Amygdala (tissue), 56 donors: ENCODE results near the gene PI4KB.
A peak's percentile ranks its signal among the peaks of the same experiment; 100 is the strongest.

Experiments
- DNase-seq, 56 donors: peaks; one replicate each; lab custom pipeline; 2025; lab: John Stamatoyannopoulos, UW

The PI4KB gene

GRCh38 chr1:151313501-151313900, 13.7 kb downstream of the PI4KB start:
- peak in 2 of 56 donors; percentile 12 to 27 for DNase-seq

- no peak for DNase-seq
Measured at GRCh38 chr1:151312826-151313225, 14.4 kb downstream of the PI4KB start.

- DNase-seq, result no peak
Measured at GRCh38 chr1:151312411-151312810, 14.8 kb downstream of the PI4KB start.

- DNase-seq, result peak in 26 of 56 donors; percentile 7 to 74 (median 36)
Measured at GRCh38 chr1:151311589-151312331, 15.5 kb downstream of the PI4KB start.

GRCh38 chr1:151311011-151311410, 16.2 kb downstream of the PI4KB start:
- DNase-seq, result no peak

- DNase-seq, result no peak
Measured at GRCh38 chr1:151309811-151310323, 17.3 kb downstream of the PI4KB start.

- peak in 37 of 56 donors; percentile 9 to 84 (median 43) for DNase-seq
Measured at GRCh38 chr1:151294742-151295462, 32.3 kb downstream of the PI4KB start.

GRCh38 chr1:151293093-151293492, 34.1 kb downstream of the PI4KB start:
- DNase-seq, result no peak

- DNase-seq, result peak in 1 of 56 donors; percentile 12
Measured at GRCh38 chr1:151292207-151293030, 34.8 kb downstream of the PI4KB start.

GRCh38 chr1:151290709-151291303, 36.4 kb downstream of the PI4KB start:
- DNase-seq, result no peak

GRCh38 chr1:151289991-151290708, 37.1 kb downstream of the PI4KB start:
- no peak for DNase-seq

GRCh38 chr1:151289080-151289935, 37.9 kb downstream of the PI4KB start:
- DNase-seq, result no peak

GRCh38 chr1:151288502-151288901, 38.7 kb downstream of the PI4KB start:
- DNase-seq, result no peak

- DNase-seq, result no peak
Measured at GRCh38 chr1:151287767-151288500, 39.3 kb downstream of the PI4KB start.

GRCh38 chr1:151287341-151287699, 39.9 kb downstream of the PI4KB start:
- no peak for DNase-seq

GRCh38 chr1:151286619-151287340, 40.4 kb downstream of the PI4KB start:
- DNase-seq, result peak in 1 of 56 donors; percentile 29

- DNase-seq, result no peak
Measured at GRCh38 chr1:151284013-151284577, 43.1 kb downstream of the PI4KB start.
